HG03025 (cell line): Measurements from ENCODE around the gene AWAT1.
"Not testable (repeated sequence)": the region's sequence is repeated elsewhere in the genome, so short reads cannot be mapped to it uniquely, and the experiment has no call there.

Experiments
- ATAC-seq: cut with Tn5 transposase; IDR thresholded peaks from one replicate; pipeline ENCODE4 v1.9.1; 2021; ENCODE audit warnings: mild to moderate bottlenecking, moderate library complexity; ENCODE audit not compliant: unreplicated experiment, low FRiP score

Gene AWAT1

GRCh38 chrX:70257423-70258288 is 23.2 kb downstream of the AWAT1 start:
- no peak for ATAC-seq

- ATAC-seq: no peak
Measured at GRCh38 chrX:70260104-70260503, 25.6 kb downstream of the AWAT1 start, which contains the start of gene P2RY4. TSS of gene P2RY4 (minus strand) at chrX:70260204. CDS start at chrX:70259624, 580 bp downstream.

GRCh38 chrX:70262952-70263567 is 28.6 kb downstream of the AWAT1 start:
- ATAC-seq: no peak

- ATAC-seq: no peak
Measured at GRCh38 chrX:70264784-70265183, 30.3 kb downstream of the AWAT1 start.

GRCh38 chrX:70268034-70268433 is 33.6 kb downstream of the AWAT1 start, which contains the start of gene ARR3:
TSS of gene ARR3 (plus strand) at chrX:70268334. CDS start at chrX:70269386, 1,052 bp downstream.
- no peak for ATAC-seq

GRCh38 chrX:70274029-70274428 is 39.6 kb downstream of the AWAT1 start:
- ATAC-seq: not testable (repeated sequence)

- no peak for ATAC-seq
Measured at GRCh38 chrX:70279081-70279480, 44.6 kb downstream of the AWAT1 start.

GRCh38 chrX:70280573-70280972 is 46.1 kb downstream of the AWAT1 start:
- ATAC-seq: no peak

GRCh38 chrX:70281951-70282350 is 47.5 kb downstream of the AWAT1 start, which contains the start of gene RAB41:
TSS of gene RAB41 (plus strand) at chrX:70282172. CDS start at chrX:70282218, 46 bp downstream.
- no peak for ATAC-seq

- peak; percentile 13 for ATAC-seq
Measured at GRCh38 chrX:70289168-70289792, 54.8 kb downstream of the AWAT1 start.
